Aorta (tissue), 5 donors: ENCODE data around the gene DCC. TPM values are rescaled to one million over a fixed set of nuclear protein-coding genes. Genes with fewer than 3 reads are reported as not detected.

Source experiments
- ATAC-seq: fragments of 200-7000 bp; cut with Tn5 transposase; one replicate; pipeline ENCODE4 v1.9.1; 2022; ENCODE audit warnings: moderate library complexity; ENCODE audit not compliant: low FRiP score
- DNase-seq, 2 donors: peaks; one replicate each; pipeline ENCODE4 v3.0.0-alpha.2; 2020
- H3K27ac ChIP-seq, 2 donors: one replicate each; pipeline ENCODE4 v1.5.1; 2013; ENCODE audit warnings: low read length in 2 of 2, mild to moderate bottlenecking in 2 of 2, moderate library complexity in 2 of 2, control low read depth in 1 of 2, inconsistent platforms in 1 of 2, low read depth in 1 of 2
- H3K27me3 ChIP-seq, 2 donors: one replicate each; pipeline ENCODE4 v1.6.1; 2013; ENCODE audit warnings: control low read depth in 1 of 2, low read length in 1 of 2, mild to moderate bottlenecking in 1 of 2, moderate library complexity in 1 of 2; ENCODE audit not compliant: insufficient read depth in 2 of 2, control insufficient read depth in 1 of 2
- H3K36me3 ChIP-seq, 2 donors: one replicate each; pipeline ENCODE4 v1.6.1; 2013; ENCODE audit warnings: control low read depth in 1 of 2, low read length in 1 of 2, mild to moderate bottlenecking in 1 of 2; ENCODE audit not compliant: insufficient read depth in 2 of 2, control insufficient read depth in 1 of 2
- H3K4me1 ChIP-seq, 2 donors: one replicate each; pipeline ENCODE4 v1.6.1; 2013; ENCODE audit warnings: low read length in 2 of 2, control low read depth in 1 of 2, mild to moderate bottlenecking in 1 of 2, moderate library complexity in 1 of 2; ENCODE audit not compliant: insufficient read depth in 2 of 2, control insufficient read depth in 1 of 2
- H3K4me3 ChIP-seq, 2 donors: one replicate each; pipeline ENCODE4 v1.5.1; 2013; ENCODE audit warnings: low read length in 2 of 2, control low read depth in 1 of 2, mild to moderate bottlenecking in 1 of 2
- H3K9me3 ChIP-seq: one replicate; pipeline ENCODE4 v1.6.1; 2013; ENCODE audit warnings: mild to moderate bottlenecking, low read length; ENCODE audit not compliant: control insufficient read depth
- WGBS, 2 donors: extraction: QIAGEN DNeasy Blood & Tissue Kit; methylation state at CpG; one replicate each; pipeline ENCODE4 v1.1.7; 2013; 5-methylcytosine and 5-hydroxymethylcytosine counted together
- intact Hi-C, 2 donors: fragments of 100-400 bp; cut with DNase I; formaldehyde crosslinking; loops; one replicate each; pipeline versions ENCODE4 v1.14.2 to v1.15.0; 2022
- polyA plus RNA-seq, 2 donors: library from polyadenylated mRNA; stranded (reverse); fragments of 200-250 nt; gene quantifications; one replicate each; pipeline ENCODE4 v1.2.3, GENCODE V29; 2013
- total RNA-seq, 2 donors: library from RNA; stranded (reverse); fragmentation: NEBNext Ultra II Directional; extraction: Animal tissue kit (Norgen Biotek cat#: 25700); gene quantifications; one replicate each; pipeline ENCODE4 v1.2.1, GENCODE V29; 2021
- donor health status: healthy with polysubstance abuse.
- donor health status: Bipolar disorder and iron deficiency.
- donor health status: DM: no; HTN: no; CAD: no.
- donor health status: DM: no; HTN: no; CAD: no.
- donor health status: DM: yes; HTN: yes; CAD: no.

The DCC gene
- total and polyA plus RNA-seq, 4 donors: 0.78 TPM; not detected in 3

- H3K27ac ChIP-seq: no peak overlapping the region
- 48 to 50% methylated on average over 5 of the region's 5 CpGs for WGBS, 2 donors
- no peaks in the 10 kb centered on the region for H3K4me1 ChIP-seq
- peaks cover 1% of the 10 kb centered on the region for H3K9me3 ChIP-seq
- no peaks in the 10 kb centered on the region for H3K27me3 ChIP-seq
- no peaks in the 10 kb centered on the region for H3K36me3 ChIP-seq
- intact Hi-C loops: loop anchor here in 1 of 2 donors (2.0 kb wide), 1 partner anchor 34 kb away; no protein-coding TSS in a partner anchor
- no peak for ATAC-seq
- no peak overlapping the region for H3K4me3 ChIP-seq
- DNase-seq: no peak
Measured at GRCh38 chr18:52596748-52597435, 256.9 kb downstream of the DCC start.

GRCh38 chr18:52598921-52599320 is 258.9 kb downstream of the DCC start:
- Histone ChIP-seq H3K9me3 (peaks cover 1% of the 10 kb centered on the region), H3K36me3 (no peaks in the 10 kb centered on the region), H3K4me3 (no peak overlapping the region), H3K27me3 (no peaks in the 10 kb centered on the region), H3K27ac (no peak overlapping the region), H3K4me1 (no peaks in the 10 kb centered on the region)
- WGBS, 2 donors: 27 to 49% methylated on average over 2 of the region's 2 CpGs
- intact Hi-C loops: no loop called here
- ATAC-seq: no peak
- DNase-seq: no peak

- Histone ChIP-seq H3K4me3 (no peak overlapping the region), H3K36me3 (no peaks in the 10 kb centered on the region), H3K27me3 (peaks cover 0 to 2% of the 10 kb centered on the region in 2 donors), H3K4me1 (no peaks in the 10 kb centered on the region), H3K9me3 (peaks cover 1% of the 10 kb centered on the region), H3K27ac (no peak overlapping the region)
- 82% methylated on average over 1 of the region's 1 CpG for WGBS, 2 donors
- no peak for DNase-seq
- intact Hi-C loops: no loop called here
- ATAC-seq: no peak
Measured at GRCh38 chr18:52602820-52603219, 262.8 kb downstream of the DCC start.

- no peak for ATAC-seq
- Histone ChIP-seq H3K4me3 (no peak overlapping the region), H3K27ac (no peak overlapping the region), H3K36me3 (no peaks in the 10 kb centered on the region), H3K4me1 (no peaks in the 10 kb centered on the region), H3K9me3 (no peaks in the 10 kb centered on the region), H3K27me3 (peaks cover 0 to 2% of the 10 kb centered on the region in 2 donors)
- DNase-seq: no peak
- intact Hi-C loops: no loop called here
- 69 to 77% methylated on average over 3 of the region's 3 CpGs for WGBS, 2 donors
Measured at GRCh38 chr18:52605345-52605744, 265.3 kb downstream of the DCC start.

- Histone ChIP-seq H3K27me3 (peaks cover 0 to 2% of the 10 kb centered on the region in 2 donors), H3K4me1 (no peaks in the 10 kb centered on the region), H3K4me3 (no peak overlapping the region), H3K9me3 (no peaks in the 10 kb centered on the region), H3K27ac (no peak overlapping the region), H3K36me3 (no peaks in the 10 kb centered on the region)
- 85 to 88% methylated on average over 2 of the region's 2 CpGs for WGBS, 2 donors
- ATAC-seq: no peak
- intact Hi-C loops: no loop called here
- no peak for DNase-seq
Measured at GRCh38 chr18:52607985-52608384, 268.0 kb downstream of the DCC start.

GRCh38 chr18:52610451-52611115 is 270.6 kb downstream of the DCC start:
- no peaks in the 10 kb centered on the region for H3K36me3 ChIP-seq
- no peak for ATAC-seq
- no peak for DNase-seq
- H3K4me1 ChIP-seq: no peaks in the 10 kb centered on the region
- H3K27me3 ChIP-seq: peaks cover 0 to 2% of the 10 kb centered on the region in 2 donors
- WGBS, 2 donors: 85 to 88% methylated on average over 3 of the region's 3 CpGs
- no peaks in the 10 kb centered on the region for H3K9me3 ChIP-seq
- no peak overlapping the region for H3K27ac ChIP-seq
- intact Hi-C loops: no loop called here
- no peak overlapping the region for H3K4me3 ChIP-seq

GRCh38 chr18:52612406-52612805 is 272.4 kb downstream of the DCC start:
- ATAC-seq: no peak
- intact Hi-C loops: no loop called here
- no peak for DNase-seq
- Histone ChIP-seq H3K27ac (no peak overlapping the region), H3K4me1 (no peaks in the 10 kb centered on the region), H3K36me3 (no peaks in the 10 kb centered on the region), H3K27me3 (no peaks in the 10 kb centered on the region), H3K4me3 (no peak overlapping the region), H3K9me3 (no peaks in the 10 kb centered on the region)

- H3K27ac ChIP-seq: no peak overlapping the region
- H3K36me3 ChIP-seq: no peaks in the 10 kb centered on the region
- no peaks in the 10 kb centered on the region for H3K4me1 ChIP-seq
- intact Hi-C loops: no loop called here
- DNase-seq: no peak
- no peak for ATAC-seq
- H3K4me3 ChIP-seq: no peak overlapping the region
- 54 to 63% methylated on average over 2 of the region's 2 CpGs for WGBS, 2 donors
- no peaks in the 10 kb centered on the region for H3K27me3 ChIP-seq
- H3K9me3 ChIP-seq: no peaks in the 10 kb centered on the region
Measured at GRCh38 chr18:52615321-52615720, 275.3 kb downstream of the DCC start.

- Histone ChIP-seq H3K4me1 (no peaks in the 10 kb centered on the region), H3K4me3 (no peak overlapping the region), H3K36me3 (no peaks in the 10 kb centered on the region), H3K27me3 (no peaks in the 10 kb centered on the region), H3K27ac (no peak overlapping the region), H3K9me3 (no peaks in the 10 kb centered on the region)
- intact Hi-C loops: no loop called here
- DNase-seq (no peak), ATAC-seq (no peak)
- WGBS, 2 donors: 71% methylated on average over 3 of the region's 3 CpGs
Measured at GRCh38 chr18:52615943-52616342, 275.9 kb downstream of the DCC start.
